H4 (cell line): ENCODE results near the gene RNPEP. TPM values are rescaled to one million over a fixed set of nuclear protein-coding genes. Genes with fewer than 3 reads are reported as not detected.
A peak's percentile ranks its signal among the peaks of the same experiment; 100 is the strongest.
"Not testable (repeated sequence)": the region's sequence is repeated elsewhere in the genome, so short reads cannot be mapped to it uniquely, and the experiment has no call there.

Source experiments
- DNase-seq: peaks from one replicate; pipeline ENCODE4 v3.0.0-alpha.2; 2015; ENCODE audit warnings: low spot score
- total RNA-seq: library from RNA; depleted of rRNA; stranded (reverse); fragments of >200 nt; shearing (Covaris generic); gene quantifications from 2 replicates; pipeline ENCODE4 v1.2.3, GENCODE V29; 2014

The RNPEP gene
- total RNA-seq, 1 experiment from 2014 or later, result 89.6 TPM

DNA sequence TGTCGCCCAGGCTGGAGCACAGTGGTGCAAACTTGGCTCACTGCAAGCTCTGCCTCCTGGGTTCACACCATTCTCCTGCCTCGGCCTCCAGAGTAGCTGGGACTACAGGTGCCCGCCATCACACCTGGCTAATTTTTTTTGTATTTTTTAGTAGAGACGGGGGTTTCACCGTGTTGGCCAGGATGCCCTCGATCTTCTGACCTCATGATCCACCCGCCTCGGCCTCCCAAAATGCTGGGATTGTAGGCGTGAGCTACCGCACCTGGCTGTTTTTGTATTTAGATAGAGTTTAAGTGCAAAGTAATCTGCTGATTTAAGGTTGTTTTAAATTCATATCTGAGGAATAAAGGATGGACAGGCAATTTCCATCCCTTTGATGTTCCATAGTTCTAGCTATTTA is 20.1 kb upstream of the RNPEP start:
- DNase-seq, result not testable (repeated sequence)

DNA sequence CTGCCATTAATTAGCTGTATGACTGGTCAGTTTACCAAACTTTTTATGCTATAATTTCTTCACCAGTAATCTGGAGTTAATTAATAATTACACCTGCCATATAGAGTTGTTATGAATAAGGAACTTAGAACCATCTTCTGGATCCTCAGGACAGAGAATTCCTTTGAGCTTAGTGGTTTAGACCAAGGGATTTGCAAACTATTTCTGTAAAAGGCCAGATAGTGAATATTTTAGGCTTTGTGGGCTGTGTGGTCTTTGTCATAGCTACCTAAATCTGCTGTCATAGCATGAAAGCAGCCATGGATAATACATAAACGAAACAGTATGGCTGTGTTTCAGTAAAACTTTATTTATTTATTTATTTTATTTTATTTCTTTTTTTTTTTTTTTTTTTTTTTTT is 18.2 kb upstream of the RNPEP start:
- DNase-seq, result no peak

DNA sequence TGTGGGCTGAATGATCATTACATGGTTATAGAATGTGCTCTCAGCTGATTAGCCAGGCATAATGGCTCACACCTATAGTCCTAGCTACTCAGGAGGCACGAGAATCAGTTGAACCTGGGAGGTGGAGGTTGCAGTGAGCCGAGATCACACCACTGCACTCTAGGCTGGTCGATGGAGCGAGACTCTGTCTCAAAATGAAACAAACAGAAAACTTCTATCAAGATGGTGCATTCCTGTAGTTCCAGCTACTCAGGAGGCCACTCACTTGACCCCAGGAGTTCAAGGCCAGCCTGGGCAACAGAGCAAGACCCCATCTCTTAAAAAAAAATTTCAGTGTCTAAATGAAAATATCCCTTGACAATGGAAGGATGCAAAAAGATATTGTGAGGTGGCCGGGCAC is 16.3 kb upstream of the RNPEP start:
- DNase-seq, result no peak

DNA sequence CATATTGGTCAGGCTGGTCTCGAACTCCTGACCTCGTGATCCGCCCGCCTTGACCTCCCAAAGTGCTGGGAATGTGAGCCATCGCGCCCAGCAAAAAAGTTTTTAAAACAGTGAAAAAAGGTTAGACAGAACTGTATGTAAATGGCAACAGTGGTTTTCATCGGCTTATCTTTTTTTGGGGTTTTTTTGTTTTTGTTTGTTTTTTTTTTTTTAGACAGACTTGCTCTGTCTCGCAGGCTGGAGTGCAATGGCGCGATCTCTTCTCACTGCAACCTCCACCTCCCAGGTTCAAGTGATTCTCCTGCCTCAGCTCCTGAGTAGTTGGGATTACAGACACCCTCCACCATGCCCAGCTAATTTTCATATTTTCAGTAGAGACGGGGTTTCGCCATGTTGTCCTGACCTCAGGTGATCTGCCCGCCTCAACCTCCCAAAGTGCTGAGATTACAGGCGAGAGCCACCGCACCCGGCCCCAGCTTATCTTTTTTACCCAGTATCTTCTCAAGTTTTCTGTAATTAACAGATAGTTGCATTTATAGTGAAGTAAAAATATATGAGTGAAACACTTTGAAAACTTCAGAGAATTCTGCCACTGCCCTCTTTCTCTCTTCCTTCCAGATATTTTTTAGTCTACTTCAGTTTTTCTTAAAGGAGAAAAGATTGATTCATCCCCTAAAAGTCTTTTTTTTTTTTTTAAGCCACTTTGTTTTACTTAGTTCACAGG is 14.1 kb upstream of the RNPEP start:
- no peak for DNase-seq

DNA sequence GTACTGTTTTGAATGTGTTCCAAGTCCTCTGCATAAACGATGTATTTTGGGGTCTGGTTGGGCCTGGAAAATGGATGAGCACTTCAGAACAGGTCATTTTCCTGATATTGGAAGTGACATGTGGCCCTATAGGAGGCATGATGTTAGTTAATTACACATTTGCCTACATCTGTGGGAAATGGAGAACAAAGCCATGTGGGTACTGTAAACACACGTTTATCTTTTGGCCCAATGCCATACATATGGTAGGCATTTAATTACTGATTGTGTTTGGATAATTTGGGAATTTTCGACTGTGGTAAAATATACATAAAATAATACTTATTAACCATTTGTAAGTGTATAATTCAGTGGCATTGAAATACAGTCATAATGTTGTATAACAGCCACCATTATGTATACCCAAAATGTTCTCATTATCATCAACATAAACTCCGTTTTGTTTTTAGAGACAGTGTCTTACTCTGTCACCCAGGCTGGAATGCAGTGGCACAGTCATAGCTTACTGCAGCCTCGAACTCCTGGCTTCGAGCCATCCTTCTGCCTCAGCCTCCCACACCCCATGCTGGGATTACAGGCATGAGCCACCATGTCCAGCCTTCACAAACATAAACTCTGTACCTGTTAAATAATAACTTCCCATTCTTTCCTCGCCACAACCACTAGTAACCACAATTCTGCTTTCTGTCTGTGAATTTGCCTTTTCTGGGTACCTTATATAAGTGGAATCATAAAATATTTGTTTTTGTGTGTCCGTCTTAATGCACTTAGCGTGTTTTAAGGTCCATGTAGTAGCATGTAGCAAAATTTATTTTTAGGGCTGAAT is 11.9 kb upstream of the RNPEP start:
- DNase-seq, result peak; percentile 27

DNA sequence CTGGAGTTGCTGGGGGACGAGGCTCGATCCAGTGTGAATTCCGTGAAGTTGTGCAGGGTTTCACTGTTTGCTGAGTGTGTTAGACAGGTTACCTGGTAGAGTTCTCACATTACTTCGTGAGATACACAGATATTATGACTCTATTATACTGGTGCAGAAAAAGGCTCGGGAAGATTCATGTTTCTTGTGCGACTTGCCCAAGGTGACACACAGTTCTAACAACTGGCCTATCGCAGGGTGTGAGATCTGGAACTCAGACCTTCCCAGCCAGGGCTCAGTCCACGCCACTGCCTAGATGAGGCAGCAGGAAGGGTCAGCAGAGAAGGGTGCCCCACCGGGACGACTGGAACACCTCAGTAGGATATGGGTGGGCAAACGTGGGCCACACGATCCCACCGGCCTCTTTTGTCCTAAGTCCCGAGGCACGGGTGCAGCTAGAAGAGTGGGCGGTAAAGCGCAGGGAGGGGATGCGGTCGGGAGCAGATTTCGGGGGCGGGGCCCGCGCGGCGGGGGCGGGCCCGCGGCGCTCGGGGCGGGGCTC is 296 bp upstream of the RNPEP start:
- DNase-seq, result no peak

DNA sequence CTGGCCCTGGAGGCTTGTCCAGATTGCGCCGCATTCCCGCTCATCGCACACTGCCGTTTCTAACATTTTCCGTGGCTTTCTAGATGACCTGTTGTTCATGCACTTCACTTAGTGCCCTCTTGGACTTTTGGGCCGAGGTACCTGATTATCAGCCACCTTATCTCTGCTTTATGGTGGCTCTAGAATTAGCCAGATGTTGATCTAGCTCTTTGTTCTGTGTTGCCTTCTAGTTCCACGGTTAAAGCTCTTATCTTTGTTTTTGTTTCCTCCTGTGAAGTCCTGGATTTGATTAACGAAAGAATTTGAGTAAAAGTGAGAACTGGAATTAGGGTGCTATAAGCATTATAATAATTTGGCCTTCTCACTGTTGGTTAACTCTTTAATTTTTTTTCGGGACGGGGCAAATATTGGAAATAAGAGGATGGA is 945 bp downstream of the RNPEP start:
- no peak for DNase-seq

DNA sequence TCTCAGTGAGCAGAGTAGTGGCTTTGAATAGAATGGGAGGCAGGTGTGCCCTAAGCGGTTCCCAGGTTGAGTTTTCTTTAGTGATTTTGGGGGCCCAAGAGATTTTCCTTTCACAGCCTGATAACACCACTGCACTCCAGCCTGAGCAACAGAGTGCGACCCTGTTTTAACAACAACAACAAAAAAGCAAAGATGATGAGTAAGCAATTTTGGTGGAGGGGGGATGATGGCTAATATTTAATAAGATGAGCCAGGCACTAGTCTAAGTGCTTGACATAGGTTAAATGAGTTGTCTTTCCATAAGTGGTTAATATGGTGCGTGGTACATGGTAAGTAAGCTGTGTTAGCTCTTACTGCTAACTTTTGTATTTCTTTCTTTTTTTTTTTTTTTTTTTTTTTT is 2.0 kb downstream of the RNPEP start:
- DNase-seq, result no peak

DNA sequence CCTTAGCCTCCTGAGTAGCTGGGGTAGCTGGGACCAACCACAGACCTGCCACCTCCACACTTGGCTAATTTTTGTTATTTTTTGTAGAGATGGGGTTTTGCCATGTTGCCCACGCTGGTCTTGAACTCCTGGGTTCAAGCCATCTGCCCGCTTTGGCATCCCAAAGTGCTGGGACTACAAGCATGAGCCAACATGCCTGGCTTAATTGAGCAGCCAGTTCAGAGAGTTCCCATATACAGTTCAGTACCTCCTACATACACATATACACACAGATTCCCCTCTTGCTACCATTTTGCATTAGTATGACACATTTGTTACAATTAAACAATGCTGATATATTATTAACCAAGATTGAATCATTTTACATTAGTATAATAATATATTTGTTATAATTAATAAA is 2.9 kb downstream of the RNPEP start:
- no peak for DNase-seq

DNA sequence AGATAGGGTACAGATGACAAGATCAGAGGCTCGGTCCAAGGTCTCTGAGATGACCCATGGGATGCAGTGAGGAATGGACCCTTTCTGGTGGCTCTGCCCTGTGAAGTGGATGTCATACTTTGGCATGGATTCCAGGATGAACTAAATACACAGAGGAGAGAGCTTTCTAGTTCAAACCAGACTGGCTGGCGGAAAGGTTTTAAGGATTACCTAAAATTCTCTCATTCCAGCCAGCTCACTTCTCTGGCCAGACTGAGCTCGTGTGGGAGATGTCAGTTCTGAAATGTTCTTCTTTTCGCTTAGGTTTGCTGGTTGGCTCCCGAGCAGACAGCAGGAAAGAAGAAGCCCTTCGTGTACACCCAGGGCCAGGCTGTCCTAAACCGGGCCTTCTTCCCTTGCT is 6.2 kb downstream of the RNPEP start:
- DNase-seq, result no peak

DNA sequence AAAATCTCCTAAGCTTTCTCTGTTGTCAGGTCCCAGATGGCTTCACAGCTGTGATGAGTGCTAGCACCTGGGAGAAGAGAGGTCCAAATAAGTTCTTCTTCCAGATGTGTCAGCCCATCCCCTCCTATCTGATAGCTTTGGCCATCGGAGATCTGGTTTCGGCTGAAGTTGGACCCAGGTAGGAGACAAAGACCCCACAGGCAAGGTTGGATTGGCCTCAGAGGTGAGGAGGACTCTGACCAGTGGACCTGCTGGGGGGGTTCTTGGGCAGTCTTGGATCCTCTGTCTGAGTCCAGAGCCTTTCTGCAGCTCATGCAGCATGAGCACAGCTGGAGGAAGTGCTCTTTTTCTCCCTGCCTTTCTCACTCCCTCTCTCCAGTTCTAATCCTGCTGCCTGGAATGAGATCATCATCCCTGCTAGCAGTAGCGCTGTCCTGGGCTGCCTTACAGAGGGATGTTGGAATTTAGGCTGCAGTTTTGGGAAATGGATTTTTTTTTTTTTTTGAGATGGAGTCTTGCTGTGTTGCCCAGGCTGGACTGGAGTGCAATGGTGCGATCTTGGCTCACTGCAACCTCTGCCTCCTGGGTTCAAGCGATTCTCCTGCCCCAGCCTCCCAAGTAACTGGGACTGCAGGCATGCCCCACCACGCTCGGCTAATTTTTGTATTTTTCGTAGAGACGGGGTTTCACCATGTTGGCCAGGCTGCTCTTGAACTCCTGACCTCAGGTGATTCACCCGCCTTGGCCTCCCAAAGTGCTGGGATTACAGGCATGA is 7.1 kb downstream of the RNPEP start:
- no peak for DNase-seq

DNA sequence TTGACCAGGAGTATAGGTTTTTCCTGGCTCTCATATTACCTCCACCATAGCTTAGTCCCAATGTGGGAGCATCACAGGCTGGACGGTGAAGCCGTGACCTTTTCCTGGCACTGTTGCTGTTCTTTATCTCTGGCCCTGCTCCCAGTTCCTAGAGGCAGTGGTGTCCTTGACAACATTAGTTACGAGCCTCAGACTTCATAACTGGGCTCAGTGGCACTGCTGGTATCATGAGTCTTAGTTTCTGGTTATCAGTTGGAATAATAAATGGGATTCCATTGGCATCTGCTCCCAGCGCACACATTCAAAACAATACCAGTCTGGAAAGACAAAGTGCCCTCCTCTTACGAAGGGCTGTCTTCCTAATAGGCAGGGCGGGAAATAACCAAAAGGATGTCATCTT is 8.0 kb downstream of the RNPEP start:
- no peak for DNase-seq

DNA sequence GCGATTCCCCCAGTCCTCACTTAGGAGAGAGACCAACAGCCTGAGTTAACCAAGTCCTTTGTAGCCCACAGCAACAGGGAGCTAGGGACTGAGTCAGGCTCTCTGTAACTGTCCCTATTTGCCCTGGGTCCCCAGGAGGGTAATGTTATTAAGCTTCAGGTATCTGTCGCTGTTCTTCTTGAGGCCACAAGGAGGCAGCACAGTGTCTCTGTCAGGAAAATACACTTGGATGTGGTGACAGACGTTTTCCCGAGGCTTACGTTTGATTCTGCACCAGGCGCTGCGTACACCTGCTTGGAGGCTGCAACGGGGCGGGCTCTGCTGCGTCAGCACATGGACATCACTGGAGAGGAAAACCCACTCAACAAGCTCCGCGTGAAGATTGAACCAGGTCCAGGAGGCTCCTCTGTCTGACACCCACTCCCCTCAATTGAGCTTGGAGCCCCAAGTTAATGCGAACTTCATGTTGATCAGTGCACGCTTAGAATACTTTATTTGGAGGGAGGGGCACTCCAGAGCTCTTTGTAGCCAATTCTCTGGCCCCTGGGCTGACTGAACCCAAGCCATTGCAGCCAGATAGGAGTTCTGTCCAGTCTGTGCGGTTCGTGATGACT is 17.3 kb downstream of the RNPEP start:
- DNase-seq, result peak; percentile 61

DNA sequence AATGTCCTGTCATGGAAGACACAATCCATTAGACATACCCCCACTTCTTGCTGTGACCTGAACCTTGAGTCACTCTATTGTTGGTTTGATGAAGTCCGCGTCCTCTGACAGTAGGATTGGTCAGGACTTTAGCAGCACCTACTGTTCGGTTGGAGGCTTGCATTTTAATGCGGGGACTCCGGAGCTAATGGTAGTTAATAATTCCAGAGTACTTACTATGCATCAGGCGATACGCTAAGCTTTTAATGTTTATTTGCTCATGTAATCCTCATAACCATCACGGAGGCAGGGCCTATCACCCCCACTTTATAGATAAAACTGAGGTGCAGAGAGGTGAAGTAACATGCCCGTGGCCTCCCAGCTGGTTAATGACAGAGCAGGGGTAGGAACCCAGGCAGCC is 20.1 kb downstream of the RNPEP start:
- no peak for DNase-seq

DNA sequence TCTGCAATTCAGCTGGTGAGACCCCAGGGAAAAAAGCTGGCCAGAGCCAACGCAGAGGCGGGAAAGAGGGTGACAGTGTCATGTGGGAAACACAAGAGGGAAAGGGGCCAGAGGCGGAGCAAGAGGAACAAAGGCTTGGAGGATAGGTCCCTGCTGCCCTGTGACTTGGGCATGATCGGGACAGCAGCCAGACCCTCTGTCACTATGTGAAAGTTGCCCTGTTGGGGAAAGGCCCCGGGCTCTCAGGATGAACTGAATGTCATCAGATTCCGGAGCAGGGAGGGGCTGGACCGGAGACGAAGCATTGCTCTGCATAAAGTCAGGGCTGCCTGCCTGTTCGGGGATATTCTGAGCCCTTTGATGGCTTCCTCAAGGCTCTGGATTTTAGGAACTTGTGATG is 22.3 kb downstream of the RNPEP start:
- no peak for DNase-seq

DNA sequence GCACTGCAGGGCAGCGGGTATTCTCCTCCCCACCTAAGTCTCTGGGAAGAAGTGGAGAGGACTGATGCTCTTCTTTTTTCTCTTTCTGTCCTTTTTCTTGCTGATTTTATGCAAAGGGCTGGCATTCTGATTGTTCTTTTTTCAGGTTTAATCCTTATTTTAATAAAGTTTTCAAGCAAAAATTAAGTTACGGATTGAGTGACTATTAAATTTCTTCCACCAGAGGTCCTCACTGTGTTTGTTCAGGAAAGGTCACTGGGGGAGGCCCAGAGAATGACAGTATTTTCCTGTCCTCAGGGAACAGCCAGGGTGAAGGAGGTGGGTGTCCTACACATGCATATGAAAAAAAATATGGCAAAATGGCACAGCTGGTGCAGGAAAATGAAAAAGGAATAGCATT is 23.5 kb downstream of the RNPEP start:
- DNase-seq, result no peak

DNA sequence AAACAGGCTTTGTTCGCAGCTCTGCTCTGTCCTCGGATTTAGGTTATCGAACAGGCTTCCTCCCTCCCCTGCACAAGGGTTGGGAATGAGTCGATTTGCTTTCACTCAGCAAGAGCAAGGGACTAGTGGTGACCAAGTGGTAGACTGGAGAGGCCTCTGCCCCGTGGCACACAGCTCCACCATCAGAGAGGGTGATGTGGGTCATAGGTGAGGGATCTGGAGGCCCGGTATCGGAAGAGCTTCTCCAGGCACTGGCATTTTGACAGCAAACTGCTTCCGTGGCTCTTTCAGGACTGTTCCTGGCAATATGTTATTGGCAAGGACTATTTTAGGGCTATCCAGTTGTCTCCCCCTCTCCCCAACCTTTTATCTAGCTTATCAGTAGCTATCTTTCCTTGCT is 24.9 kb downstream of the RNPEP start:
- no peak for DNase-seq

DNA sequence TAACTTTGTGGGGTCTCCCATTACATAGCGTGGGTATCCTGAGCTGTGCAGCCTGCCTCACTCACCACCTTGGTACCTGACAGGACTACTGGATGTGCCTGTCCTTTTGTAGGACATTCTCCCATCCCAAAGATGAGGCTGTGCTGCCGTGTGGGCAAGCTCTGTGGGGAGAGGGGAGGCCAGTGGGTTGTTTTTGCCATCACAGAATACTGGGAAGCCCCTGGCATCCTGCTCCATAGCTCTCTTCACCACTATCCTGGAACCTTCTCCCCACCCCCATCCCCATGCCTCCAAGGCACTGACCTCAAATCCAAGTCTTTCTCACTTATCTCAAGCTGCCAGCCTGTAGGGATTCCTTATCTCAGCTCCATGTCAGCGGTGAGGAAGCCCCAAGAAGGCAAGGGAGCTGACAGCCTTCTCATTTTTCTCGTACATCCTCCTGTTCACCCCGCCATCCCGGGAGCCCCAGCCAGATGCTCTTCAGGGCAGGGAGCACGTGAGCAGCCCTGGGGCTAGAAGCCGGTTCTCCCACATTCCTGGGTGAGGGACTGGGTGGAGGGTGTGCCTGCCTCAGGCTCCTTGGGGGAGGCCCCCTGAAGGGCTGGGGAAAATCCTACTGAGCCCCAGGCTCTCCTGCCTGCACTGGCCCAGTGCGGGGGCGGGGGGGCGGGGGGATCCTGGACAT is 25.5 kb downstream of the RNPEP start:
- no peak for DNase-seq

DNA sequence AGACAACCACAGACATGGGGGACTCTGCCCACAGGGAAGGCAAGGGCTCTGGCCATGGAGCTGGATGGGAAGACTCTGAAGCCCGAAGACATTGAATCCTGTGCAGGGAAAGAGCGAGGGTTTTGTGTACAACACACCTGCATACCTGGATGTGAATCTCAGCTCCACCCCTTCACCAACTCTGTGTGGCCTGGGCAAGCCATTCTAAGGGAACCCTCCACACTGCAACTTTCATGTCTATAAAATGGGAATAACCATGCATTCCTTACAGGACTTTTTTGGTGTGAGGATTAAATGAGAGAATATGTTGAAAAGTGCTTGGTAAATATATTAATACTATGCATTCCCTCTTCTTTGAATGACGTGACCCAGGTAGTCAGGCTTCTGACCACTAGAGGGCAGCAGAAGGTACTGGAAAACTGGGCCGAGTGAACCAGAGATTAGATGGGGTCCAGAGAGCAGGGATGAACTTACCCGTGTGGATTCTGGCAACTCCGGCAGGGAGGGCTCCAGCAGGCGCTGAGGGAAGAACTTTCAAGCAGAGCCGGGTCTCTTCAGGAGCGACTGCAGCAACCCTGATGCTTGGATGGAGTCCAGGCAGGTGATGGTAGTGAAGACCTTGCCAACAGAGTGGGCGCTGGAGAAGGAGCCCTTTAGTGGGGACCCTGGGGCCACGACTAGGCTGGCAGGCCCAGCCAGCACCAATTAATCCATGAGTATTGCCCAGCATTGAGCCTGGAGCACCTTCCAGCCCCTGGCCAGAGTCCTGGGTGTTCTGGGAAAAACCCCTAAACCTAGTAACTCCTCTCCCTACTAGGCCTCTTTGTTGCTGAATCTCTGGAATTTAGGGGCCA is 27.1 kb downstream of the RNPEP start:
- peak; percentile 65 for DNase-seq
